ENCODE measurements around the gene OR2Y1. TPM values are rescaled to one million over a fixed set of nuclear protein-coding genes. Genes with fewer than 3 reads are reported as not detected.

OR2Y1 gene
- total and polyA plus RNA-seq, 2 donors (not counting 1 experiment from before 2014, with no cell fraction given), result not detected

DNA sequence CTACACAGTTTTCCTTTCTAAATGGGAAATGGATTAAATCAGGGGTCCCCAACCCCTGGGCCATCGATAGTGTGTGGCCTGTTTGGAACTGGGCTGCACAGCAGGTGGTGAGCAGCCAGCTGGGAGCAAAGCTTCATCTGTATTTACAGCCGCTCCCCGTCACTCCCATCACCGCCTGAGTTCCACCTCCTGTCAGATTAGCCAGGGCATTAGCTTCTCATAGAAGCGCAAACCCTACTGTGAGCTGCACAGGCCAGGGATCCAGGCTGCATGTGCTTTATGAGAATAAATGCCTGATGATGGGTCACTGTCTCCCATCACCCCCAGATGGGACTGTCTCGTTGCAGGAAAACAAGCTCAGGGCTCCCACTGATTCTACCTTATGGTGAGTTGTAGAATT is 49.3 kb downstream of the OR2Y1 start:
- Histone ChIP-seq H2AFZ (ENCODE audit: low read length) (no peak overlapping the region), H3K4me1 (ENCODE audit: control insufficient read depth, extremely low read depth, insufficient read depth, low read length) (no peaks in the 10 kb centered on the region), H3K27me3 (ENCODE audit: control insufficient read depth, insufficient read depth, low read length) (peaks cover 3% of the 10 kb centered on the region), H3K4me3 (replicated peaks in 1 of 4; ENCODE audit: control extremely low read depth in 1 of 4, insufficient read depth in 1 of 4, low read depth in 3 of 4, low read length in 4 of 4) (no peak overlapping the region), H3K27ac (ENCODE audit: insufficient read depth, low read length) (no peak overlapping the region), H3K79me2 (ENCODE audit: control insufficient read depth, insufficient read depth, low read length) (no peaks in the 10 kb centered on the region), H3K9me3 (ENCODE audit: control insufficient read depth, insufficient read depth, low read depth, low read length) (no peaks in the 10 kb centered on the region), H4K20me1 (ENCODE audit: control insufficient read depth, extremely low read depth, insufficient read depth, low read length) (no peaks in the 10 kb centered on the region), H3K36me3 (ENCODE audit: control insufficient read depth, insufficient read depth, low read length) (no peaks in the 10 kb centered on the region), H3K9ac (ENCODE audit: insufficient read depth, low read length) (no peak overlapping the region), H3K4me2 (ENCODE audit: extremely low read depth, insufficient read depth, low read length) (no peak overlapping the region)
- no peak for DNase-seq (ENCODE audit: low read depth in 2 of 2)
- no peak for TF ChIP-seq EZH2 (IDR thresholded peaks at IDR 0.05; ENCODE audit: low read length, missing control alignments)
- TF ChIP-seq, protein P1, sequence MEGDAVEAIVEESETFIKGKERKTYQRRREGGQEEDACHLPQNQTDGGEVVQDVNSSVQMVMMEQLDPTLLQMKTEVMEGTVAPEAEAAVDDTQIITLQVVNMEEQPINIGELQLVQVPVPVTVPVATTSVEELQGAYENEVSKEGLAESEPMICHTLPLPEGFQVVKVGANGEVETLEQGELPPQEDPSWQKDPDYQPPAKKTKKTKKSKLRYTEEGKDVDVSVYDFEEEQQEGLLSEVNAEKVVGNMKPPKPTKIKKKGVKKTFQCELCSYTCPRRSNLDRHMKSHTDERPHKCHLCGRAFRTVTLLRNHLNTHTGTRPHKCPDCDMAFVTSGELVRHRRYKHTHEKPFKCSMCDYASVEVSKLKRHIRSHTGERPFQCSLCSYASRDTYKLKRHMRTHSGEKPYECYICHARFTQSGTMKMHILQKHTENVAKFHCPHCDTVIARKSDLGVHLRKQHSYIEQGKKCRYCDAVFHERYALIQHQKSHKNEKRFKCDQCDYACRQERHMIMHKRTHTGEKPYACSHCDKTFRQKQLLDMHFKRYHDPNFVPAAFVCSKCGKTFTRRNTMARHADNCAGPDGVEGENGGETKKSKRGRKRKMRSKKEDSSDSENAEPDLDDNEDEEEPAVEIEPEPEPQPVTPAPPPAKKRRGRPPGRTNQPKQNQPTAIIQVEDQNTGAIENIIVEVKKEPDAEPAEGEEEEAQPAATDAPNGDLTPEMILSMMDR (conservative IDR thresholded peaks at IDR 0.05 in 1 of 2, IDR thresholded peaks at IDR 0.05 in 1 of 2; ENCODE audit: low read depth in 1 of 2, low read length in 2 of 2), result no peak

DNA sequence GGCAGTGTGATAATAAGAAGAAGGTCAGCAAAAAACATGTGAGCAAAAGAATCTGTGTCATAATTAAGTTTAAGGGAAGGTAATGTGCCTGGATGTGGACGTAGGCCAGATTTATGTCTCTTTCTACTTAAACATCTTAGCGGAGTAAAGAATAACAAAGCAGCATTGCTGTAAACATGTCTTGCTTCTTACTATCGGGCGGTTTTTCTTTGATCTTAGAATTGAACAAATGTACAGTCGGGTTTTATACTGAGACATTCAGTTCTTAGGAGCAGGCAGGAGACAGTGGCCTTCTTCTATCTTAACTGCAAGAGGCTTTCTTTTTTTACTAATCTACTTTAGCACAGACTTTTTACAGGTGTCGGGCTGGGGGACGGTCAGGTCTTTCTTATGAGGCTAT is 50.1 kb downstream of the OR2Y1 start:
- Histone ChIP-seq H3K27me3 (ENCODE audit: control insufficient read depth, insufficient read depth, low read length) (peaks cover 3% of the 10 kb centered on the region), H3K79me2 (ENCODE audit: control insufficient read depth, insufficient read depth, low read length) (no peaks in the 10 kb centered on the region), H3K9me3 (ENCODE audit: control insufficient read depth, insufficient read depth, low read depth, low read length) (no peaks in the 10 kb centered on the region), H3K4me3 (replicated peaks in 1 of 4; ENCODE audit: control extremely low read depth in 1 of 4, insufficient read depth in 1 of 4, low read depth in 3 of 4, low read length in 4 of 4) (no peak overlapping the region), H2AFZ (ENCODE audit: low read length) (no peak overlapping the region), H3K4me2 (ENCODE audit: extremely low read depth, insufficient read depth, low read length) (no peak overlapping the region), H3K4me1 (ENCODE audit: control insufficient read depth, extremely low read depth, insufficient read depth, low read length) (no peaks in the 10 kb centered on the region), H3K27ac (ENCODE audit: insufficient read depth, low read length) (no peak overlapping the region), H3K9ac (ENCODE audit: insufficient read depth, low read length) (no peak overlapping the region), H3K36me3 (ENCODE audit: control insufficient read depth, insufficient read depth, low read length) (no peaks in the 10 kb centered on the region), H4K20me1 (ENCODE audit: control insufficient read depth, extremely low read depth, insufficient read depth, low read length) (no peaks in the 10 kb centered on the region)
- no peak for TF ChIP-seq EZH2 (IDR thresholded peaks at IDR 0.05; ENCODE audit: low read length, missing control alignments)
- TF ChIP-seq, protein P1 (conservative IDR thresholded peaks at IDR 0.05 in 1 of 2, IDR thresholded peaks at IDR 0.05 in 1 of 2; ENCODE audit: low read depth in 1 of 2, low read length in 2 of 2), result no peak
- DNase-seq (ENCODE audit: low read depth in 2 of 2), result no peak

Other genes starting within 250 kb of the OR2Y1 start
- 11.3 and 12.7 TPM in 2 replicates for gene CNOT6, start 245.7 kb downstream of the OR2Y1 start, total RNA-seq
- 19.5 and 20.0 TPM in 2 replicates for gene CNOT6, start 245.7 kb downstream of the OR2Y1 start, polyA plus RNA-seq
- gene SCGB3A1, start 148.6 kb downstream of the OR2Y1 start, total RNA-seq, result not detected in 2 replicates
- gene SCGB3A1, start 148.6 kb downstream of the OR2Y1 start, polyA plus RNA-seq, result not detected in 2 replicates
- gene FLT4, start 90.5 kb downstream of the OR2Y1 start, total RNA-seq, result 0.17 and 0.26 TPM in 2 replicates
- gene FLT4, start 90.5 kb downstream of the OR2Y1 start, polyA plus RNA-seq, result 0.14 TPM in 1 of 2 replicates, not detected in the other
- 55.2 and 72.5 TPM in 2 replicates for gene MGAT1, start 62.7 kb upstream of the OR2Y1 start, total RNA-seq
- 80.6 and 90.4 TPM in 2 replicates for gene MGAT1, start 62.7 kb upstream of the OR2Y1 start, polyA plus RNA-seq
- 24.1 TPM in 2 replicates for gene ZFP62, start 121.2 kb upstream of the OR2Y1 start, total RNA-seq
- 10.1 and 14.4 TPM in 2 replicates for gene ZFP62, start 121.2 kb upstream of the OR2Y1 start, polyA plus RNA-seq
- not detected in 2 replicates for gene BTNL8, start 159.1 kb upstream of the OR2Y1 start, total RNA-seq
- gene BTNL8, start 159.1 kb upstream of the OR2Y1 start, polyA plus RNA-seq, result not detected in 2 replicates
- not detected in 2 replicates for gene BTNL3, start 248.8 kb upstream of the OR2Y1 start, total RNA-seq
- gene BTNL3, start 248.8 kb upstream of the OR2Y1 start, polyA plus RNA-seq, result not detected in 2 replicates